HS-5 (cell line): ENCODE results near the gene RBM4B.
"Not testable (repeated sequence)": the region's sequence is repeated elsewhere in the genome, so short reads cannot be mapped to it uniquely, and the experiment has no call there.

Experiments used
- DNase-seq: peaks from one replicate; pipeline ENCODE4 v3.0.0-alpha.2; 2012; ENCODE audit warnings: low read depth

RBM4B gene

DNA sequence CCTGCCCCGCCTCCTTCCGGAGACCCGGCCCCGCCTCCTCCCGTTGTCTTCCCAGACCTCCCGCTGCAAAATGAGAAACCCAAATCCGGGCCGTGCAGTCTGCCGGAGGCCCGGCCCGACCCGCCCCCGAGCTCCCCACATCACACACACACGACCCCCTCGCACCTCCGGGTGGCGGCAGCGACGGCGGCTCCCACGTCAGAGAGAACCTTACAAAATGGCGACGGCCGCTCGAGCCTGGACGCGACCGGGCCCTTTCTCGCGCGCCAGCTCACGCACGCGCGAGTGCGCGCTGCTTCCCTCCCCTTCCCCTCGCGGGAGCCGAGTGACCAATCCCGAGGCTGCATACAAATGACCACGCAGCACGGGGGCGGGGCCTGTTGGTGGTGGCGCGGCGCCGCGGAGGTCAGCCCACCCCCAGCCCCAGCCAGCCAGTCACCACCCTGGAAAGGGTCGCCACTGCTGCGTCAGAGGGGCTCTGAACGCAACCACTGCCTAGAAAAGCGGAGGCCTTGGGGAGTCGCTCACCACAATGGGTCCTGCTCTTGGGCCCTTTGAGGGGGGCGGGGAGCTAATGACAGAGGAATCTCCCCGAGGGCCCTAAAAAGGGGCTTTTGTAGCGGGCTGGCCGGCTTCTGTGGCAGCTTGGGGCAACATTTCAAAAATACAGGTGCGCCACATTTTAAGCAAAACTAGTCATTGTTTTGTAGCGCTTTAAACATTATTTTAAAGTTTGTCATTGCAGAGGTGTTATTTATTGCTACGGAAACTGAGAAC lies at the start of gene RBM4B:
Gene RBM4B (minus strand): TSS at position 289 of the 777 bp plus-strand sequence. CDS start 808 bp downstream, outside the sequence.
- DNase-seq, result peak; percentile 70

DNA sequence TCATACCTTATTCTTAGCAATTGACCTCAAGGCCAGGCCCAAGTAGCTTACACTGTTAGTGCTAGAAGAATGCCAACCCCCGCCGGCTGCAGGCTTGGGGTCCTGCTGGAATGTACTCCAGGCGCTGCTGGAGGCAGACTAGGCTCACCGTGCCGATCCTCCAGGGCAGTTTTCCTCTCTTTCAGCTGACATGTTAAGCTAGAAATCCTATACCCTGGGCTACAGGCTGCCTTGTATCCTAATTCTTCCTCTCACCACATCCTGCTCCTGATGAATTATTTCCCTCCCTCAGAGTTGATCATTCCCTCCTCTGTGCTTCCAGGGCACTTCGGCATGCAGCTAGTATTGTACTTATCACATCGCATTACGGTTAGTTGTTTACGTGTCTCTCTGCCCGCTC lies 48.0 kb upstream of the RBM4B start:
- DNase-seq, result no peak

- DNase-seq, result no peak
These were observed 47.4 kb upstream of the RBM4B start for GRCh38 chr11:66725114-66725513.

- not testable (repeated sequence) for DNase-seq
These were observed 46.5 kb upstream of the RBM4B start for GRCh38 chr11:66724167-66724566.

DNA sequence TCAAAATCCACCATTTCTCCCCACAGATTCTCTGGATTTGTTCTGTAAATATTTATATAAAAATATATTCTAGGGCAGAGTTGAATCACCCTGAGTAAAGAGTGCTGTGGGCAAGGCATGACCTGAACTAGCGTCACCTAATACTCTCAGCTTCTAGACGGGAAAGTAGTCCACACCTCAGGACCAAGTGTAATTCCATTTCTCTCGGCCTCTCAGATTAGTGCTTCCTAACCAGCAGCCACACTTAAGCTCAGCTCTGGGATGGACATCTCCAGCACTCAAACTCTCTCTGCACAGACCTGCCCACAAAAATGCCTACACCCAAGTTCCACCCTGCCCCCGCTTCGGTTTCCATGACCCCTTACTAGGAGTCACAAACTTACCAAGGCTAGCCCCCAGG lies 46.0 kb upstream of the RBM4B start:
- DNase-seq, result no peak

DNA sequence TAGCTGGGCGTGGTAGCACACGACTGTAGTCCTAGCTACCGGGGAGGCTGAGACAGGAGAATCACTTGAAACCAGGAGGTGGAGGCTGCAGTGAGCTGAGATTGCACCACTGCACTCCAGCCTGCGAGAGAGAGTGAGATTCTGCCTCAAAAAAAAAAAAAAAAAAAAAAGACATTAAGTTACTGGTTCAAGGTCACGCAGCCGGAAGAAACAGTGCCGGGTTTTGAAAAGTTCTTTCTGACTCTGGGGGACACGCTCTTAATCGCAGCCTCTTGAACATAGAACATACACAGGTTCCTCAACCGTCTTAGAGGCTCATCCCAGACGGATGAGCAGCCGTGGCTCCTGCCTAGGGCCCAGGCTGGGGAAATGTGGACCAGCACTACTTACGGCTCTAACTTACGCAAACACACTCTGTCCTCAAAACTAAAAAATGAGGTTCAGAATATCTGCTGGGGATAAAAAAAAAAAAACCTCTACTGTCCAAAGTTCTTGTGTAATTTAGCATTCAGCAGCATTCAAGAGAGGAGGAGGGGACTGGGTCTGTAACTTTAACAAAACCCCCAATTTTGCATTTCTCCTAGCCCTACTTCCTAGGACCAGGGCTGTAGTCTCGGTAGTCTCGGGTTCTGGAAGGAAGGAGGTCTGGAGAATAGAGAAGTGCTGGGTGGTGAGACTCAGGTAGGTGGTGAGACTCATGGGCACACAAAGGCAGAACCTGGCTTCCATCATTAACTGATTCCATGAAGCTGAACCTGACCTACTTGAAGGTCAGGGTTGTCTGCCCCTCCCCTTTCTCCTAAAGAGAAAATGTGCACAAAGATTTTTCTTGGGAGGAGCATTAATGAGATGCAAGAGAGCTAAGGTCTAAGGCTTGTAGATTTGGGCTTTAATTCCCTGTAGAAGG lies 45.3 kb upstream of the RBM4B start:
- DNase-seq, result no peak

GRCh38 chr11:66721939-66722338 lies 44.3 kb upstream of the RBM4B start:
- no peak for DNase-seq

- no peak for DNase-seq
These were observed 43.3 kb upstream of the RBM4B start for GRCh38 chr11:66720899-66721470.

DNA sequence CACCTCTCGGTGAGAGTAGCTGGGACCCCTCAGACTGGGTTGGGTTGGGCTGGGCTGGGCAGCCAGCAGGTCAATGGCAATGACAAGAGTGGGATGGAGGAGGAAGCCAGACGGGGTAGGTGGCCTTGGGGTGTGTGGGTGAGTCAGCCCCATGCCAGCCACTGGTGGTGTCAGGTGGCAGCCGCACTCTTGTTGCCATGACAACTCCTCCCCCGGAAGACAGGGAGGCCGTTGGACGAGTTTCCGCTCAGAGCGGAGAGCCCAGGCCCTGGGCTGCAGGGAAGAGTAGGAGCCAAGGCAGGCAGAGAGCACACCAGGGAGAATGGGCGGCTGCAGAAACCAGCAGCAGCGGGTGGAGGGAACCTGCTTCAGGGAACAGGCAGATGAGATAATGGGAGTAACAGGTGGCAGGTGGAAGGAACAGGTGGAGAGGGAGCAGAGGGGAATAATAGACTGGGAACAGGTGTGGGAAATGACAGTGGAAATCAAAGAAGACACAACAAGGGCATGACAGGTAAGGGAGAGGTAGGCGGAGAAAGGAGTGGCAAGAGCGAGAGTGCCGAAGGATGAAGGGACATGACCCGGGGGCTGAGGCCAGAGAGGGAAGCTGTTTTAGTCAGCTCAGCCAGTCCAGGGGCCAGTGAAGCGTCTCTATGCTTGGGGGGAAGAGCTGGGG lies 42.7 kb upstream of the RBM4B start:
- no peak for DNase-seq

DNA sequence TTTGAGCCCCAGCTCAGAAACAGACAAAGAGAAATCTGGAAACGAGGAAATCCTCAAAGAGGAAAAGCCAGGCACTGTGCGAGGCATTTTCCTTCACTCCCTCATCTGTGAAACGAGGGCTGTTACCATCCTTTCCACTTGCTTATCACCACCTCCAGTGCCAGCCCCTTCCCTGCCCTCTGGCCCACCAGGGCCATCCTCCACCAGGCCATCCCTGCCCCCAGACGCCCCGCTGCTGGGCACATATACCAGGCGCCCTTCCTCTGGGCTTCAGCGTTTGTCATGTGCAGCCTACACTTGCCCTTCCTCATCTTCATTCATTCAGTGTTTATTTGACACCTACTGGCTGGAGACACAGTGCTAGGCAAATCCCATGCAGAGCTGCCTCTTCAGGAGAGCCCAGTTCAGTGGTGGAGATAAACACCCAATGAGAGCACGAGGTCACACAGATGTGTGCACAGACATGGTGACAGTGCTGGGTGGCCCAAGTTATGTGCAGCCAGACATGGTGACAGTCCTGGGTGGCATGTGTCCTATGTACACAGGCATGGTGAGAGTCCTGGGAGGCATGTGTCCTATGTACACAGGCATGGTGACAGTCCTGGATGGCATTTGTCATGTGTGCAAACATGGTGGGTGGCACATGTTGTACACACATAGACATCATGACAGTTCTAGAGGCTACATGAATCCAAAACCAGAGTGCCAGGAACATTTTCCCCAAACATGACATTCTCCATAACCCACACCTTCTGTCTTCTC lies 41.6 kb upstream of the RBM4B start:
- DNase-seq, result no peak

- DNase-seq, result no peak
These were observed 40.8 kb upstream of the RBM4B start for GRCh38 chr11:66718320-66718971.

DNA sequence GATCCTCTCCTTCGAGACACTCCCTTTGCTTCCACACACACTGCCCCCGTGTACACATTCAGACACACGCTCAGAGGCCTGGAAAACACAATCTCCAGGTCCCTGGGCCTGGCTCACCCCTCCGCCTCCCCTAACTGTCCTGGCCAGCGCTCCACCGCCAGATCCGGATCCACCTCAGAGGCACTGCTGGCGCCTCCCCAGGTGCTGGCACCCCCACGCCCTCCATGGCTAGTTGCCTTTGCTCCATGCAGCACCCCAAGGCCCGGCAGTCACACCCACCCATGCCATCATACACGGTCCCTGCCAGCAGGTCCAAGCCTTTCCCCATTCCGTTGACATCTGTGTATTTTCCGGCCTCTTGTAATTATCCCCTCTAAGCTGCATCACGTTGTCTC lies 40.2 kb upstream of the RBM4B start:
- DNase-seq, result no peak

GRCh38 chr11:66716996-66717395 lies 39.3 kb upstream of the RBM4B start:
- no peak for DNase-seq

DNA sequence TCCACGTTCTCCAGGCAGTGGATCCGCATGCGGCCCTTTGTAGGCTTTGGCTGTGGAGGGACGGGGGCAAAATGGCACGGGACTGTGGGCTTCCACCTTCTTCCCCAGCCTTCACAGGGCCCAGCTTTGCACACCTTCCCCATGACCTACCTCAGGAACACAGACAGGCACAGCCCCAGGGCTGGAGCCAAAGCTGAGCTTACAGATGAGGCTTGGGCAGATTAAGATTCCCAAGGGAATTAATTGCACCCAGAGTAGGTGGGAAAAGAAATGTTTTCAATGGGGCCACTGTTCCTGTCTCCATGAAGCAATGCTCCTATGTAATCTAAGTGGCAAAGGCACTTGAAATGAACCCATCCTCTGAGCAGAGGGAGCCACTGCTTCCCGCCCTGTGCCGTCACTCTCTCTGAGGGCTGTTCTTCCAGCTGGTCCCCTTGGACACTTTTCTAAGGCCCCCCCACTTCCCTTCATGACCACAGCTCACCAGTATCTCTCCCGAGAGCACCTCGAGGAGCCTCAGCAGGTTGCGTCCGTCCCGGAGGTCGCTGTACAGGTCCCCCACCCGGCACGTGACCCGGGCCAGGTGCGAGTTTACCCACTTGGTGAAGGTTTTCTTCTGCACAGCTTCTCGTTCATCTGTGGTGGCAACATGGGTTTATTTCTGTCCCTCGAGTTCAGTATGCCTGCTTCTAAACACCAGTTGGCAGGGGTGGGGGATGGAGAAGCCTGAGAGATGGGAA lies 37.8 kb upstream of the RBM4B start:
- no peak for DNase-seq

- no peak for DNase-seq
These were observed 36.2 kb upstream of the RBM4B start for GRCh38 chr11:66713746-66714480.

DNA sequence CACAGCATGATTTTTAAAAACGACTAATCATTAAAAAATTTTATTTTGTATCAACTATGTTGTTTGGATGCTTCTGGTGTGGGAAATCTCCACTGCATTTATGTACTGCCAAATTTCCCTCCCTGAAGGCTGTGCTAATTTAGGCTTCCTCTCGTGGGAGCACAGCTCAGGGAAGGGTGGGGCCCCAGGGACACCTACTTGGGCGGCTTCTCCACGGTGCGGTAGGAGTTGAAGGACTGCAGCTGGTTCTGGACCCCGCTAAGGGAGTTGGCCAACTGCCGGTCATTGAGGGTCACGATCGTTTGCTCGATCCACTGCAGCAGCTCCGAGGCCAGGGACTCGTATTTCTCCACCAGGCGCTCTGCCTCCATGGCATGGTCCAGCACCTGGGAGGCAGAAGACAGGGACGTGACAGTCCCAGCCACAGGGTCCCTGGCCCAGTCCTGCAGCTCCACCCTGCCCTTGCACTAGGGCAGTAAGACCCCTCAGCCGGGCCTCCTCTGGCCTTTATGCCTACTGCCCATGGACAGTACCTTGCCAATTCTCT lies 32.8 kb upstream of the RBM4B start:
- DNase-seq, result no peak

DNA sequence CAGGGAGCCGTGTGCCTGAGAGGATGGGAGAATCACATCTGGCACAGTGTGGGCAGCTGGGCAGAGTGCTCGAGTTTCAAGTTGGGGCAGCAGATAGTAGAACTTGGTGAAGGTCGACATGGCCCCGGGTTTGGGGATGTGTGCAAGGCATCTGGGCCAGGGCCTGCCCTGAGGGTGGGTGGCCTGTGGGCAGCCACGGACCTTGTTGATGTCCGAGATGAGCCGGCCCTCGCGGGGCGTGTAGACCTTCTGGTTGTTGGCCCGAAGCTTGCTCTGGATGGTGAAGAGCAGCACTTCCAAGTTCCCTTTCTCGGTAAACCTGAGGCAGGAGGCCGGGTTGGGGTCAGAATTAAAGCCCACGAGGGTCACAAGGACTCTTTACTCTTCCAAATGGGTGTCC lies 31.0 kb upstream of the RBM4B start:
- no peak for DNase-seq

DNA sequence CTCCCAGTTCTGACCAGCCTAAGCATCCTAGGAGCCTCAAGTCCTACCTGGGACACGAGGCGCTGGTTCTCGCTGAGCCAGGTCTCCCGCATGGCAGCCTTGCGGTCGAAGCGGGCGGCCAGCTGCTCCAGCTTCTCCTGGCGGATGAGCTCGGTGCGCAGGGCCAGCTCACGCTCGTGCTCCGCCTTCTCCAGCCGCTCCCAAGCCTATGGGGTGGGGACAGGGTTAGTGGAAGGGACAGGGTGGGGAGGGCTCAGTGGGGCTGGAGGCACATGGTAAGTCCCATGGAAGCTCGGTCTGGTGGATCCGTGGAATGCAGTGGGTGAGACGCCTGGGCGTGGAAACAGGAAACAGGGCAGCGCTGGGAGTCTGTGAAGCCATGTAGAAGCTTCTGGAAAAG lies 30.4 kb upstream of the RBM4B start:
- no peak for DNase-seq

DNA sequence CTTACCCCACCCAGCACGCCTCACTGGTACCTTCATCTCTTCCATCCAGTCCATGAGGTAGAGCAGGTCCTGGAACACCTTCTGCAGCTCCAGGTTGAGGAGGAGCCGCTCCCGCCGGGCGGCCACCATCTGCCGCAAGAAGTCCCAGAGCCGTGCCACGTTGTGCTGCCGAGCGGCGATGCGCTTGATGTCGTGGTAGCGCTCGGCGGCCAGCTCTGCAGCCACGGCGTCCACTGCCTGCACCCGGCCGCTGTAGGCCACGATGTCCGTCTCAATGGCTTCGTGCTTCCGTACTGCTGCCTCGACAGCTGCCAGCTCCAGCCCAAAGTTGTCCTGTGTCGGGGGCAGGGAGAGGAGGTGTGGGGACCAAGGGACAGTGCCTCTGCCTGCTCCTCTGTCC lies 29.8 kb upstream of the RBM4B start:
- DNase-seq, result no peak
